GM10248 (cell line): ENCODE data around the gene AJUBA.

ENCODE experiments used
- CTCF ChIA-PET: fragments of 300-600 bp; sonication (Branson Sonifier 250); formaldehyde crosslinking; extraction: SDS; loops from one replicate; lab custom pipeline; 2021; ENCODE audit warnings: antibody characterized with exemption; lab: Yijun Ruan, JAX
- POLR2A ChIA-PET: fragments of 350-650 bp; sonication (Branson Sonifier 250); formaldehyde crosslinking; extraction: SDS; loops from one replicate; lab custom pipeline; 2020; ENCODE audit warnings: antibody characterized with exemption; lab: Yijun Ruan, JAX
- DNase-seq: peaks from one replicate; pipeline ENCODE4 v3.0.0; 2012; ENCODE audit errors: extremely low spot score
- CTCF ChIP-seq: IDR thresholded peaks from 2 replicates; pipeline ENCODE4 v1.5.1; 2012; ENCODE audit warnings: mild to moderate bottlenecking, low read depth; ENCODE audit errors: extremely low read depth, missing control alignments, control extremely low read depth

Gene AJUBA

GRCh38 chr14:22984959-22985658 is 2.8 kb upstream of the AJUBA start:
- ChIA-PET POLR2A (interaction anchor here (0.5 to 0.6 kb wide), 2 partner anchors 8 to 203 kb away, joined by 3 read pairs; no protein-coding TSS in a partner anchor), CTCF (interaction anchor here (1.0 to 18.9 kb wide), 19 partner anchors 12 to 415 kb away, joined by 3 to 834 read pairs (median 19); partner anchors contain the start of genes CDH24, HAUS4 and PRMT5)
- no peak for TF ChIP-seq CTCF
- no peak for DNase-seq

- ChIA-PET POLR2A (no interaction called here), CTCF (interaction anchor here (1.2 to 18.9 kb wide), 21 partner anchors 9 to 412 kb away, joined by 3 to 834 read pairs (median 7); partner anchors contain the start of genes ACIN1, CDH24, HAUS4 and LRP10)
- no peak for TF ChIP-seq CTCF
- DNase-seq: no peak
These were observed 375 bp downstream of the AJUBA start for GRCh38 chr14:22981876-22982476.

- DNase-seq: no peak
- ChIA-PET CTCF (interaction anchor here (1.2 to 18.9 kb wide), 11 partner anchors 8 to 411 kb away, joined by 3 to 834 read pairs (median 9); partner anchors contain the start of genes CDH24, LRP10 and PRMT5), POLR2A (no interaction called here)
- no peak for TF ChIP-seq CTCF
These were observed 1.1 kb downstream of the AJUBA start for GRCh38 chr14:22981090-22981875.

GRCh38 chr14:22980672-22981089 is 1.7 kb downstream of the AJUBA start:
- CTCF ChIA-PET: interaction anchor here (1.2 to 18.9 kb wide), 3 partner anchors 16 to 77 kb away, joined by 3 to 834 read pairs (median 218); partner anchors contain the start of gene CDH24
- TF ChIP-seq CTCF: no peak
- no peak for DNase-seq
- POLR2A ChIA-PET: no interaction called here

GRCh38 chr14:22979748-22980392 is 2.5 kb downstream of the AJUBA start:
- POLR2A ChIA-PET: no interaction called here
- CTCF ChIA-PET: interaction anchor here (1.2 kb wide), 1 partner anchor 58 kb away, joined by 3 read pairs; no protein-coding TSS in a partner anchor
- TF ChIP-seq CTCF: no peak
- no peak for DNase-seq
